Kidney epithelial cell (primary cell): Measurements from ENCODE around the gene GCNT1. TPM values are rescaled to one million over a fixed set of nuclear protein-coding genes. Genes with fewer than 3 reads are reported as not detected.

Experiments used
- DNase-seq: peaks from one replicate; pipeline ENCODE4 v3.0.0-alpha.2; 2010; ENCODE audit warnings: low read depth
- H3K27me3 ChIP-seq: 2 replicates; pipeline ENCODE4 v1.6.0; 2011; ENCODE audit warnings: low read length; ENCODE audit not compliant: control insufficient read depth, insufficient read depth
- H3K36me3 ChIP-seq: 2 replicates; pipeline ENCODE4 v1.5.1; 2011; ENCODE audit warnings: low read length; ENCODE audit not compliant: control insufficient read depth, insufficient read depth
- H3K4me3 ChIP-seq: 2 replicates; pipeline ENCODE4 v1.5.1; 2011; ENCODE audit warnings: low read depth, mild to moderate bottlenecking, control low read depth, low read length
- total RNA-seq: library from RNA; depleted of rRNA; stranded (reverse); fragments of >200 nt; gene quantifications from 2 replicates; pipeline ENCODE4 v1.2.3, GENCODE V29; 2015
- TF ChIP-seq, protein P1 (sequence below): IDR thresholded peaks from 2 replicates; pipeline ENCODE4 v1.5.1; 2011; ENCODE audit warnings: mild to moderate bottlenecking, moderate library complexity, low read length, control low read depth, inconsistent platforms; ENCODE audit not compliant: insufficient read depth, poor library complexity, severe bottlenecking

The GCNT1 gene
- total RNA-seq, 1 donor from 2014 or later: 2.7 TPM

DNA sequence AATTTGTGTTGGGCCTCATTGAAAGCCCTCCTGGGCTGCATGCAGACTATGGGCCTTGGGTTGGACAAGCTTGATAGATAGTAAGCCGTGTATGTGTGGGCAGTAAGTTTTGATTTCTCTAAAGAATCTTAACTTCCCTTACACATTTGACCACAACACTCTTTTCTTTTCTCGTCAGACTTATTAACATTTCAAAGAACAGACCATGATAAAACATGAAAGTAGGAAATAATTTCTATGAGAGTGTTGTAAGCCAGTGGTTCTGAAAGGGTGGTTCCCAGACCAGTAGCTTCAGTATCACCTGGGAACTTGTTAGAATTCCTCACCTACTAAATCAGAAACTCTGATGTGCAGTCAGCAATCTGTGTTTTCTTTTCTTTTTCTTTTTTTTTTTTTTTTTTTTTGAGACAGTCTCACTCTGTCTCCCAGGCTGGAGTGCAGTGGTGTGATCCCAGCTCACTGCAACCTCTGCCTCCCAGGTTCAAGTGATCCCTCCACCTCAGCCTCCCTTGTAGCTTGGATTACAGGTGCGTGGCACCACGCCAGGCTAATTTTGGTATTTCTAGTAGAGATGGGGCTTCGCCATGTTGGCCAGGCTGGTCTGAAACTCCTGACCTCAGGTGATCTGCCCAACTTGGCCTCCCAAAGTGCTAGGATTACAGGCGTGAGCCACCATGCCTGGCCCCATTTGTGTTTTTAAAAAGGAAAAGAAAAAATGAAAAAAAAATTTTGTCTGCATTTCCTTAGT is 20.0 kb upstream of the GCNT1 start:
- TF ChIP-seq, protein P1, sequence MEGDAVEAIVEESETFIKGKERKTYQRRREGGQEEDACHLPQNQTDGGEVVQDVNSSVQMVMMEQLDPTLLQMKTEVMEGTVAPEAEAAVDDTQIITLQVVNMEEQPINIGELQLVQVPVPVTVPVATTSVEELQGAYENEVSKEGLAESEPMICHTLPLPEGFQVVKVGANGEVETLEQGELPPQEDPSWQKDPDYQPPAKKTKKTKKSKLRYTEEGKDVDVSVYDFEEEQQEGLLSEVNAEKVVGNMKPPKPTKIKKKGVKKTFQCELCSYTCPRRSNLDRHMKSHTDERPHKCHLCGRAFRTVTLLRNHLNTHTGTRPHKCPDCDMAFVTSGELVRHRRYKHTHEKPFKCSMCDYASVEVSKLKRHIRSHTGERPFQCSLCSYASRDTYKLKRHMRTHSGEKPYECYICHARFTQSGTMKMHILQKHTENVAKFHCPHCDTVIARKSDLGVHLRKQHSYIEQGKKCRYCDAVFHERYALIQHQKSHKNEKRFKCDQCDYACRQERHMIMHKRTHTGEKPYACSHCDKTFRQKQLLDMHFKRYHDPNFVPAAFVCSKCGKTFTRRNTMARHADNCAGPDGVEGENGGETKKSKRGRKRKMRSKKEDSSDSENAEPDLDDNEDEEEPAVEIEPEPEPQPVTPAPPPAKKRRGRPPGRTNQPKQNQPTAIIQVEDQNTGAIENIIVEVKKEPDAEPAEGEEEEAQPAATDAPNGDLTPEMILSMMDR: no peak
- Histone ChIP-seq H3K36me3 (no peaks in the 10 kb centered on the region), H3K27me3 (no peaks in the 10 kb centered on the region), H3K4me3 (no peak overlapping the region)
- no peak for DNase-seq

GRCh38 chr9:76441551-76442322 is 17.2 kb upstream of the GCNT1 start:
- H3K36me3 ChIP-seq: no peaks in the 10 kb centered on the region
- TF ChIP-seq, protein P1: no peak
- no peak overlapping the region for H3K4me3 ChIP-seq
- H3K27me3 ChIP-seq: no peaks in the 10 kb centered on the region
- peak; percentile 89 for DNase-seq

GRCh38 chr9:76443887-76444286 is 15.1 kb upstream of the GCNT1 start:
- no peaks in the 10 kb centered on the region for H3K36me3 ChIP-seq

GRCh38 chr9:76444322-76444929 is 14.6 kb upstream of the GCNT1 start:
- DNase-seq: no peak
- no peaks in the 10 kb centered on the region for H3K36me3 ChIP-seq
- H3K27me3 ChIP-seq: no peaks in the 10 kb centered on the region
- TF ChIP-seq, protein P1: no peak
- no peak overlapping the region for H3K4me3 ChIP-seq

More at GRCh38 chr9:76443887-76444286, 15.1 kb upstream of the GCNT1 start:
- no peak for DNase-seq
- TF ChIP-seq, protein P1: no peak
- Histone ChIP-seq H3K4me3 (no peak overlapping the region), H3K27me3 (no peaks in the 10 kb centered on the region)

DNA sequence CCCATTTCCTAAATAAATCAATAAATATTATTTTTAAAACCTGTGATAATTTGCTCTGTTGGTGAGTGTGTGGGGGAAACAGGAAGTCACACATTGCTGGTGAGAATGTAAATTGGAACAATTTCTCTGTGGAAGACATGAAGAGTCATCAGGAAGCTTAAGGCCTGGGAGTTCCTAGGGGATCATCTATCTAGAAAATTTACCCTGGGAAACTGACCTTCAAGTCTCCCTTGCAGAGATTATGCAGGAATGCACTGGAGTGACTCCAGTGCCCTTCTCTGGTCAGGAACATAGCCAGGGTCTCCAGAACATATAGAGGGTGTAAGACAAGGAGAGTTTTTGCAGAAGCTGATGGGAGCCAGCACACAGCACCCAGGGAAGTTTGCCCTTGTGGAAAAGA is 13.0 kb upstream of the GCNT1 start:
- H3K27me3 ChIP-seq: no peaks in the 10 kb centered on the region
- H3K4me3 ChIP-seq: no peak overlapping the region
- TF ChIP-seq, protein P1: no peak
- no peaks in the 10 kb centered on the region for H3K36me3 ChIP-seq
- no peak for DNase-seq
